SK-N-SH (cell line): Measurements from ENCODE around the gene CEP170B. TPM values are rescaled to one million over a fixed set of nuclear protein-coding genes. Genes with fewer than 3 reads are reported as not detected.

Source experiments
- CTCF ChIA-PET: fragments of 300-600, 350-600 bp; formaldehyde crosslinking; extraction: SDS; loops from one replicate; lab custom pipeline; 2021; lab: Yijun Ruan, JAX
- POLR2A ChIA-PET: fragments of 350-600 bp; sonication (Branson Sonifier 250); formaldehyde crosslinking; extraction: SDS; loops from one replicate; lab custom pipeline; 2020; ENCODE audit warnings: antibody characterized with exemption, inconsistent platforms; lab: Yijun Ruan, JAX
- DNase-seq: peaks from one replicate; pipeline ENCODE4 v3.0.0; 2012
- H2AFZ ChIP-seq: fragments of 200-600 bp; sonication (generic); 2 replicates; pipeline ENCODE4 v1.8.1; 2016; ENCODE audit warnings: antibody characterized with exemption, mild to moderate bottlenecking, low read depth
- H3F3A ChIP-seq: fragments of 200-600 bp; sonication (generic); replicated peaks from 2 replicates; pipeline ENCODE3; 2016; ENCODE audit warnings: antibody characterized with exemption, mild to moderate bottlenecking; ENCODE audit not compliant: insufficient read depth
- H3K27ac ChIP-seq, 2 experiments: fragments of 200-500 bp in 1 of 2; fragments of 200-600 bp in 1 of 2; sonication (Bioruptor generic) in 1 of 2; sonication (generic), shearing (Covaris generic) in 1 of 2; 2 replicates each; pipeline versions ENCODE4 v1.5.1 to v1.6.1; 2014 to 2016; ENCODE audit warnings: low read depth in 2 of 2, inconsistent platforms in 1 of 2, low read length in 1 of 2, mild to moderate bottlenecking in 1 of 2, mixed read lengths in 1 of 2
- H3K27me3 ChIP-seq: fragments of 200-600 bp; sonication (generic), shearing (Covaris generic); 2 replicates; pipeline ENCODE4 v1.6.1; 2016; ENCODE audit warnings: mixed run types; ENCODE audit not compliant: insufficient read depth
- H3K36me3 ChIP-seq, 2 experiments: fragments of 200-500 bp in 1 of 2; fragments of 200-600 bp in 1 of 2; sonication (Bioruptor generic) in 1 of 2; sonication (generic) in 1 of 2; replicated peaks in 1 of 2; 2 replicates each; pipeline versions ENCODE3 to v1.5.1; 2014 to 2016; ENCODE audit warnings: low read length in 1 of 2, mild to moderate bottlenecking in 1 of 2; ENCODE audit not compliant: insufficient read depth in 2 of 2, control insufficient read depth in 1 of 2
- H3K4me1 ChIP-seq, 2 experiments: fragments of 200-500 bp in 1 of 2; fragments of 200-600 bp in 1 of 2; sonication (Bioruptor generic) in 1 of 2; sonication (generic), shearing (Covaris generic) in 1 of 2; 2 replicates each; pipeline versions ENCODE4 v1.5.1 to v1.6.1; 2014 to 2016; ENCODE audit warnings: low read depth in 1 of 2, low read length in 1 of 2, mixed run types in 1 of 2; ENCODE audit not compliant: insufficient read depth in 2 of 2, control insufficient read depth in 1 of 2
- H3K4me2 ChIP-seq: fragments of 200-600 bp; sonication (generic), shearing (Covaris generic); 2 replicates; pipeline ENCODE4 v1.6.1; 2017; ENCODE audit warnings: mixed run types
- H3K4me3 ChIP-seq, 2 experiments: fragments of 200-500 bp in 1 of 2; fragments of 200-600 bp in 1 of 2; sonication (Bioruptor generic) in 1 of 2; sonication (generic), shearing (Covaris generic) in 1 of 2; 2 replicates each; pipeline versions ENCODE4 v1.5.1 to v1.8.1; 2014 to 2016; ENCODE audit warnings: low read depth in 2 of 2, inconsistent platforms in 1 of 2, low read length in 1 of 2, mild to moderate bottlenecking in 1 of 2, mixed read lengths in 1 of 2, moderate library complexity in 1 of 2
- H3K79me2 ChIP-seq: fragments of 200-600 bp; sonication (generic); 2 replicates; pipeline ENCODE4 v1.8.1; 2017; ENCODE audit warnings: mild to moderate bottlenecking; ENCODE audit not compliant: insufficient read depth
- H3K9ac ChIP-seq: fragments of 200-600 bp; sonication (generic); 2 replicates; pipeline ENCODE4 v1.6.1; 2017; ENCODE audit warnings: mixed run types
- H3K9me2 ChIP-seq: fragments of 200-600 bp; sonication (generic); 2 replicates; pipeline ENCODE4 v1.6.1; 2017; ENCODE audit warnings: mixed run types
- H3K9me3 ChIP-seq: fragments of 200-600 bp; sonication (generic); 2 replicates; pipeline ENCODE4 v1.6.1; 2017; ENCODE audit warnings: mixed run types, mild to moderate bottlenecking, moderate library complexity
- H4K20me1 ChIP-seq: fragments of 200-600 bp; sonication (generic); 2 replicates; pipeline ENCODE4 v1.6.1; 2017; ENCODE audit warnings: mild to moderate bottlenecking, mixed run types; ENCODE audit not compliant: insufficient read depth
- CHD2 ChIP-seq: fragments of 150-350 bp; IDR thresholded peaks from 2 replicates; pipeline ENCODE4 v1.6.1; 2018; ENCODE audit warnings: low read length; ENCODE audit not compliant: partially characterized antibody
- ELF1 ChIP-seq: IDR thresholded peaks from 2 replicates; pipeline ENCODE4 v1.4.0; 2012
- EP300 ChIP-seq, 2 experiments: IDR thresholded peaks; 2 replicates each; pipeline versions ENCODE4 v1.4.0 to v1.6.1; 2012; ENCODE audit warnings: borderline replicate concordance in 1 of 2, low read depth in 1 of 2, low read length in 1 of 2
- EZH2phosphoT487 ChIP-seq: fragments of 200-600 bp; sonication (generic); IDR thresholded peaks from 2 replicates; pipeline ENCODE4 v1.6.1; 2017; ENCODE audit warnings: low read depth, mixed run types, mild to moderate bottlenecking, antibody characterized with exemption, moderate library complexity, borderline replicate concordance
- FOSL2 ChIP-seq: IDR thresholded peaks from 2 replicates; pipeline ENCODE4 v1.4.0; 2012; ENCODE audit warnings: low read depth, mild to moderate bottlenecking, moderate library complexity, borderline replicate concordance
- GABPA ChIP-seq: IDR thresholded peaks from 2 replicates; pipeline ENCODE4 v1.4.0; 2012; ENCODE audit warnings: low read depth, mild to moderate bottlenecking
- GATA2 ChIP-seq: sonication (generic); formaldehyde crosslinking; IDR thresholded peaks from 2 replicates; pipeline ENCODE4 v1.5.0; 2020; ENCODE audit warnings: mild to moderate bottlenecking, missing genetic modification reagents
- IRF3 ChIP-seq: fragments of 150-350 bp; IDR thresholded peaks from 2 replicates; pipeline ENCODE4 v1.6.1; 2016; ENCODE audit warnings: mild to moderate bottlenecking, low read depth, low read length
- MEF2A ChIP-seq: IDR thresholded peaks from 2 replicates; pipeline ENCODE4 v1.4.0; 2012; ENCODE audit warnings: low read depth, borderline replicate concordance
- NFIC ChIP-seq: IDR thresholded peaks from 2 replicates; pipeline ENCODE4 v1.4.0; 2012; ENCODE audit warnings: borderline replicate concordance
- NRF1 ChIP-seq: IDR thresholded peaks from 2 replicates; pipeline ENCODE4 v1.6.1; 2012; ENCODE audit warnings: low read depth, mild to moderate bottlenecking, low read length
- RAD21 ChIP-seq: IDR thresholded peaks from 2 replicates; pipeline ENCODE4 v1.6.1; 2012; ENCODE audit warnings: mild to moderate bottlenecking, low read length
- RCOR1 ChIP-seq: fragments of 150-350 bp; IDR thresholded peaks from 2 replicates; pipeline ENCODE4 v1.6.1; 2017; ENCODE audit warnings: antibody characterized with exemption, low read length
- RXRA ChIP-seq: IDR thresholded peaks from 2 replicates; pipeline ENCODE4 v1.4.0; 2012; ENCODE audit warnings: low read depth, mild to moderate bottlenecking, borderline replicate concordance
- SIN3A ChIP-seq: IDR thresholded peaks from 2 replicates; pipeline ENCODE4 v1.6.1; 2012; ENCODE audit warnings: low read depth, mild to moderate bottlenecking, low read length, moderate library complexity, borderline replicate concordance
- SMC3 ChIP-seq: IDR thresholded peaks from 2 replicates; pipeline ENCODE4 v1.6.1; 2012; ENCODE audit warnings: low read depth, low read length, improper control_type of control experiment
- TCF12 ChIP-seq: IDR thresholded peaks from 2 replicates; pipeline ENCODE4 v1.4.0; 2012
- TEAD4 ChIP-seq: IDR thresholded peaks from 2 replicates; pipeline ENCODE4 v1.4.0; 2012; ENCODE audit warnings: mild to moderate bottlenecking, borderline replicate concordance; ENCODE audit not compliant: insufficient read depth
- YY1 ChIP-seq: IDR thresholded peaks from 2 replicates; pipeline ENCODE4 v1.4.0; 2012; ENCODE audit warnings: low read depth, mild to moderate bottlenecking
- ZBTB33 ChIP-seq: IDR thresholded peaks from 2 replicates; pipeline ENCODE4 v1.4.0; 2012; ENCODE audit warnings: low read depth, borderline replicate concordance
- WGBS: methylation state at CpG from one replicate; pipeline ENCODE4 v1.1.6; 2017; ENCODE audit warnings: low lambda C conversion rate; 5-methylcytosine and 5-hydroxymethylcytosine counted together
- polyA plus RNA-seq, 3 experiments: library from polyadenylated mRNA; depleted of rRNA; stranded (reverse); fragments of >200 nt; gene quantifications; 2 replicates each; pipeline ENCODE4 v1.2.3, GENCODE V29; 2012

CEP170B gene
- polyA plus RNA-seq, 1 of the 3 experiments (the other 2 are of a cell fraction), result 11.0 TPM

DNA sequence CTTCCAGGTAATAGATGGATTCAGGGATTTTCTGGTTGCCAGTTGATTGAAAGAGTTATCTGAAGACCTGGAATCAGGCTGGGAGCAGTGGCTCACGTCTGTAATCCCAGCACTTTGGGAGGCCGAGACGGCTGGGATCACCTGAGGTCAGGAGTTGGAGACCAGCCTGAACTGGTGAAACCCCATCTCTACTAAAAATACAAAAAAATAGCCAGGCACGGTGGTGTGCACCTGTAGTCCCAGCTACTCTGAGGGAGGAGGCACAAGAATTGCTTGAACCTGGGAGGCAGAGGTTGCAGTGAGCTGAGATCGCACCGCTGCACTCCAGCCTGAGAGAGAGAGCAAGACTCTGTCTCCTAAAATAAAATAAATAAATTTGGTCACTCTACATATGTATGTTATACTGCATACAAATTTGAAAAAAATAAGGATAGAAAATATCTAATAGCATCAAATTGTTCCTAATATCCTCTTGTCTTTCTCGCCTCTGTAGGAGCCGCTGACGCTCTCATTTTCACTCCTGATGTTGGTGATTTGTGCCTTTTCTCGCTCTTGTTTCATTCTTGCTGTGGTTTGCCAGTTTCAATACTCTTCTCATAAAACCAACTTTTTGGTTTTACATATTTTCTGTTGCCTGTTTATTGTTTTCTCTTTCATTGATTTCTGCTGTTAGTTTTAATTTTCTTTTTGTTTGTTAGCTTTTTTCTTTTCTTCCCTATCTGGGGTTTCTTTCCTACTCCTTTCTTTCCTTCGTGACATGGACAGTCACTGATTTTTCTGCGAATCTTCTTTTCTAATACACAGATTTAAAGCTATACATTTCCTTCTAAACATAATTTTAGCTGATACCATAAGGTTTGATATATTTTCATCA, 35.8 kb downstream of the CEP170B start:
- WGBS, result 69% methylated on average over 12 of the region's 12 CpGs
- POLR2A ChIA-PET, result no interaction called here
- Histone ChIP-seq H3K27me3 (peaks cover 14% of the 10 kb centered on the region; the same call in 1 of the 2 replicates), H3K4me1 (peaks cover 0 to 1% of the 10 kb centered on the region in 2 experiments; a peak in 1 of 4 replicates), H3K9me3 (no peaks in the 10 kb centered on the region), H3K9me2 (no peaks in the 10 kb centered on the region), H3K27ac (no peak overlapping the region), H3K79me2 (no peaks in the 10 kb centered on the region), H3F3A (no peaks in the 10 kb centered on the region), H2AFZ (no peak overlapping the region), H3K4me3 (no peak overlapping the region), H4K20me1 (no peaks in the 10 kb centered on the region), H3K4me2 (no peak overlapping the region), H3K9ac (no peak overlapping the region), H3K36me3 (no peaks in the 10 kb centered on the region)
- TF ChIP-seq FOSL2 (no peak), ZBTB33 (no peak), GABPA (no peak), EZH2phosphoT487 (no peak), GATA2 (no peak), EP300 (IDR thresholded peaks at IDR 0.05; ENCODE audit: borderline replicate concordance in 1 of 2, low read depth in 1 of 2, low read length in 1 of 2) (no peak), NFIC (no peak), RXRA (no peak), MEF2A (no peak), CHD2 (no peak), RCOR1 (no peak), YY1 (no peak), SIN3A (no peak), TCF12 (no peak), ELF1 (no peak), SMC3 (no peak), NRF1 (no peak), RAD21 (no peak), TEAD4 (no peak), IRF3 (no peak)
- DNase-seq, result no peak
- CTCF ChIA-PET, result interaction anchor here (1.0 to 1.4 kb wide), 3 partner anchors 28 to 145 kb away, joined by 3 read pairs; no protein-coding TSS in a partner anchor
